NCI-H2227 (cell line): Measurements from ENCODE around the gene PLLP.
"Not testable (repeated sequence)": the region's sequence is repeated elsewhere in the genome, so short reads cannot be mapped to it uniquely, and the experiment has no call there.

Experiments
- DNase-seq: peaks from one replicate; lab custom pipeline; 2025; ENCODE audit not compliant: unreplicated experiment; lab: John Stamatoyannopoulos, UW

The PLLP gene

DNA sequence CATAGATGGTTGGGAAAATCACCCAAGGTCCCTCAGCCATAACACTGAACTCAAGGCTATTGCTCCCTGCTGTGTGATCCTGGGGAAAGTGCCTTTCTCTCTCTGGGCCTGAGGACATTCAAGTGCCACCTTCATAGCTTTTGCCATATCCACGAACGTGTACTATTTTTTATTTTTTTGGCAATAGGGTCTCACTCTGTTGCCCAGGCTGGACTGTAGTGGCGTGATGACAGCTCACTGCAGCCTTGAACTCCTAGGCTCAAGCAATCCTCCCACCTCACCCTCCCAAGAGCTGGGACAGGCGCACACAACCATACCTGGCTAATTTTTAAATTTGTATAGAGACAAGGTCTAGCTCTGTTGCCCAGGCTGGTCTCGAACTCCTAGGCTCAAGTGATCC, 10.6 kb downstream of the PLLP start:
- no peak for DNase-seq

- no peak for DNase-seq
These were observed 11.1 kb downstream of the PLLP start for GRCh38 chr16:57273359-57273758.

GRCh38 chr16:57271867-57272495, 12.5 kb downstream of the PLLP start:
- DNase-seq, result no peak

GRCh38 chr16:57271063-57271345, 13.5 kb downstream of the PLLP start:
- DNase-seq, result no peak

- no peak for DNase-seq
These were observed 14.0 kb downstream of the PLLP start for GRCh38 chr16:57270221-57271062.

DNA sequence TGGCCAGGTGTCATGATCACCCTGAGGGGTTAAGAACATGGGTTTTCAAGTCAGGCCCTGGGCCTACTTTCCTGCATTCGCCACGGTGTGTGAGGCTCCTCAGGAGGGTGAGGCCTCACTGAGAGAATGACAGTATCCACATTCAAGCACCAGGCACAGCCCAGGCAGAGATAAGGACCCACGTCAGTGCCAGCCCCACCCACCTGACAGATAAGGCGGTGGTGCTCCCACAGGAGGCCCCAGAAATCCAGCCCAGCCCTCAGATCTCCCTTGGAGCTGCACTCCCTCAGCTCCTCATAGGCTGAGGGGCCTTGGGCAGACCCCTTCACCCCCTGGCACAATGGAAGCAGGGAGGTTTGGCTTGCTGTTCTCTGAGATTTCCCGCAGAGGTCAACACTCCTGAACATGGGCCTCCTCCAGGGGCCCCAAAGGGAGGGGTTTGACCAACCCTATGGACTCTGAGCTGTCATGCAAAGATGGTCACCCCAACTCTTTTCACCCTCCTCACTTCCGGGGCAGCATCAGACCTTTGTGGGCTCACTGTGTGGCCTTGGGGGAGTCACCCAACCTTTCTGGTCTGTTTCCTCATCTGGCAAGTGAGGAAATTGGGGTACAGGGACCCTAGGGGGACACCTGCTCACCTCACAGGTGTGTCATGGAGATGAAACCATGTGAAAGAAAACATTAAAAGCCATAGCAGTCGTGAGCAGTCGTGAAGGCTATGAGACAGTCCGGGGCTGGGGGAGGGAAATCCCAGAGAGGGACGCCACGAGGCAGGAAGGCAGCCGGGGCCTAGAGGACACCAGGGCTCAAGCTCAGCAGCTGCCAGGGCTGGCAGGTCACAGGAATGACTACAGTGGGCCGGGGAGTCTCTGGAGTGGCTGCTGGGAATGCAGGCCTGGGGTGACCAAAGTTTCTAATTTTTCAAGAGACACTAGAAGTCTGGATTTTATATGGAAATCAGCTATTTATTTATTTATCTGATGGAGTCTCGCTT, 15.4 kb downstream of the PLLP start:
- no peak for DNase-seq

GRCh38 chr16:57267343-57267742, 17.1 kb downstream of the PLLP start:
- not testable (repeated sequence) for DNase-seq

DNA sequence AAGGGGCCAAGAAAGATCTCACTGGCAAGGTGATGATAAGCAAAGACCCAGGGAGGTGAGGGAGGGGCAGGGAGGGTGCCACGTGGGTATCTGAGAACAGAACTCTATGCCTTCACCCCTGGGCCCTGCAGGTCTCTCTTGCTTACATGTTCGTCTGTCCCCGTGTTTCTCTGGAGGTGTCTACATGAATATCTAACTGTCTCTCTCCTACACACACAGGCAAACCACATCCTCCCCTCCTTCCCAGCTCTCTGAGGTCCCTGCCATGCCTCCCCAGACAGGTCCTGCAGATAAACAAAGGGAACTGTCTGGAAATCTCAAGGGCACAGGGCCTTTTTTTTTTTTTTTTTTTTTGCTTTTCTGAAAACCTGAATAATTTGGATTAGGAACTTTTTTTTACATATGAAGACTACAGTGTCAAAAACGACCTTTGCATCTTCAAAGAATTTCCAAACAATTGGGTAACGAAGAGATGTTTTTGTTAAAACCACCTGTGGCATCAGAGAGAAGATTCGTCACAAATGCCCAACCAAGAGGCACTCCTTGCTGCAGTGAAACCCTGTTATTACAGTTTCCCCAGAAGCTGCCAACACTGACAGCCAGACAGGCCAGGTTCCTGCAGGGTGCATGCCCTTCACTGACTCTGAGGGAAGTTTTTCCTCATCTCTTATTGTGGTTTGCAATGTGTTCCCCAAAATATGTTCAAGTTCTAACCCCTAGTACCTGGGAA, 17.8 kb downstream of the PLLP start:
- DNase-seq, result no peak

DNA sequence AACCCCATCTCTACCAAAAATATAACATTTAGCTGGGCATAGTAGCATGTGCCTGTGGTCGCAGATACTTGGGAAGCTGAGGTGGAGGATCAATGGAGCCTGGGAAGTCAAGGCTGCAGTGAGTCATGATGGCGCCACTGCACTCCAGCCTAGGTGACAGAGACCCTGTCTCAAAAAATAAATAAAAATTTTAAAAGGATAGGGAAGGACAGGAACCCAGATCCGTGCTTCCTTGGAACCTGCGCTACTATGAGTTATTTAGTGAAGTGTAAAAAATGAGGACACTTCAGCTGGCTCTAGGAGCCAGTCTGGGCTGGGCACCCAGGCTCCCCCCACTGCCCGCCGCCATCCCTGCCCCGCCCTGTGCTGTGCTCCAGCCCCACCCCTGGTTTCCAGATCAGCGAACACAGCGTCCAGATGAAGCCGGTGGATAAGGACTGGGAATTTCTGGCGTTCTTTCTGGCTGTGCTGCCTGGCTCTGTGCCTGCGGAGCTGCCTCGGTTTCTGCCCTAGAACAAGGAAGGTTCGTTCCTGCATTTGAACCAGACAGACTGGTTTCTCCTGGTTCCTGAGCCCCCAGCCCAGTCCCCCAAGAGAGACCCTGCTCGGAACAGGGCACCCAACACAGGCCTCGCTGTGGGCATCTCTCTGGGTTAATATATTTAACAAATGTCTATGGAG, 18.5 kb downstream of the PLLP start:
- peak; percentile 46 for DNase-seq

DNA sequence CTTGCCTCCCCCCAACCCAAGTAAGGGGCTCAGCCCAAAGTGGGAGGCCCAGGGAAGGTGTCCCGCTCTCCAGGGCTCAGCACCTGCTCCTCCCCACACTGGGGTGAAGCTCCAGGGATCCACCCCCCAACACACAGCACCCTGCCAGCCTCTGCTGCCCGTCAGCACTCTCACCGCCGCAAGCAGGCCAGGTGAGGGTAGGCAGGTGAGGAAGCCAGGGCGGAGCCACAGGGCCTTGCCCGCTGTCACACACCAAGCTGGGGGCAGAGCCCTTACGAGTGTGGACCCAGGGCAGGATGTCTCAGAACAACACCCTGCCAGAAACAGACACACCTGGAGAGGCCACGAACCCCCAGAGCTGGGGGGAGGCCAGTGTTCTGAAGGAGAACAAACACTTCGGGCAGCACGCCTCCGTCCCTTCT, 19.5 kb downstream of the PLLP start:
- no peak for DNase-seq

GRCh38 chr16:57264381-57264780, 20.1 kb downstream of the PLLP start:
- no peak for DNase-seq

DNA sequence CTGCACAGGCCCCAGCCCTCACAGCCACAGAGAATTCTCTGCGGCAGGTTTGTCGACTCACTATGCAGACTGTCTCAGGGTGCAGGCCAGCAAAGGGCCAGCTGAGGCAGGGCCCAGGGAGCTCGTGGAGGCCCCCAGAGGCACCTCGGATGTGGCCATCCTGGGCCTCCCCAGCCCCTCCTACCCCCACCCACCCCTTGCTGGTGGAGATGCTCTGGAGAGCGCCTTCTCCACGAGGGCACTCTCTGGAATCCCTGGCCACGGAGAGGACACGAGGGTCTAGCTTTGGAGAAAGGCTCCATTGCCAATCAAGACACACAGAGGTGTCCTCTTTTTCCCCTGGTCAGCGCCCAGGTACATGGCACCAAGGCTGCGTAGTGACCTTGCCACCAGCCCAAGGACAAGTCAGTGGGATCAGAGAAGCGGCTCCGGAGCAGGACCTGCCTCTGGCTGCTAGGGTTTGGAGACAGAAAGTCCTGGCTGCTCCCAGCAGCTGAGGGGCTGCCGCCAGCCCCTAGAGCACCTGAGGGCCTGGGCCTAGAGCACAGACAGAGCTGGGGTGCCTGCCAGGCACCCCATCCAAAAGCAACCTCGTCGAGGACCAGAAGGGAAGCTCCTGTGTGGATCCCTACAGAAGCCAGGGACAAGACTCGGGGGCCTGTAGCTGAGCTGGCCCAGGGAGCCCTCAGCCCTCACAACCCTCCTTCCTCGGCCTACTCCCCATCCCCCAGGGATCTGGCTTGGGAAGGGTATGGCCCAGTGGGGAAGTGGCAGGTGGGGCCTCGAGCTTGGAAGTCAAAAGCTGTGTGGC, 20.7 kb downstream of the PLLP start:
- no peak for DNase-seq

DNA sequence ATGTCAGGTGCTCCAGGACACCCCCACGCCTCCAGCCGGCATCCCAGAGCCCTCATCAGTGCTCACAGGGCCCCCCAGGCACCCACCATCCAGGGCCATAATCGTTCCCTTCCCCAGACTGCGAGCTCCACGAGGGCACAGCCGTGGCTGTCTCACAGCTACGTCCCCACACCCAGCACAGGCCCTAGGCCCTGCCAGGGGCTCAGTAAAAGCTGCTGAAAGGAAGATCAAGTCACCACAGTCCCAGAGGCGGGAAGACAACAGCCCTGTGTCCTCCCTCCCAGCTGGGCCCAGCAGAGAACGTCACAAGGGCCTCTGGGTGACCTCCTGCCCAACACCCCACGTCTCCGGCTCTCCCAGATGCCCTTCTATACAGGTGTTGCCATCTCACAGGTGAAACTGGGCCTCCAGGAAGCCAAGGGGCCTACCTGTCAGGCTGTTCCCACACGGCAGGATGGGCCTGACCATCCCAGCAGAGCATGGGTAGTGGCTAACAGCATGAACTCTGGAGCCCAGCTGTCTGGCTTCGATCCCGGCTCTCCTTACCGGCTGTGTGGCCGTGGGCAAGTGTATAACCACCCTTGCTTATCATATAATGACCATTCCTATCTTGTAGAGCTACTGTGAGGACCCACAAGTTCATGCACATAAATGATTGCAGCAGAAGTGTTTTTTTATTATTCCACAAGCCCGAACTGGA, 21.5 kb downstream of the PLLP start:
- no peak for DNase-seq

DNA sequence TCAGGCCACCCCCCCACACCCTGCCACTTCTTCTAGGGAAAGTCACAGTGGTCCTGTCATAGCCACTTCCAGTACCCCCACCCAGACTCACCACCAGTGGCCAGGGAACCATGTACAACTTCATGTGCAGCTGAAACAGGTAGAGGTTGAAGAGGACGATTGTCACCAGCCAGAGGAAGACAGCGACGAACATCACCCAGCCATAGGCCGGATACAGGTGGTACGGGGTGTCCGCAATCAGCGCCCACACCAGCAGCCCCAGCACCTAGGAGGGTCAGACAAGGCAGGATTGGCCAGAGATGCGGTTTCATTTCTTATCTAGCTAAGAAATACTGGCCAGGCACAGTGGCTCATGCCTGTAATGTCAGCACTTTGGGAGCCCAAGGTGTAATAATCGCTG, 22.7 kb downstream of the PLLP start:
- no peak for DNase-seq

- DNase-seq, result no peak
These were observed 24.1 kb downstream of the PLLP start for GRCh38 chr16:57260294-57260929.

- no peak for DNase-seq
These were observed 25.5 kb downstream of the PLLP start for GRCh38 chr16:57258910-57259475.

DNA sequence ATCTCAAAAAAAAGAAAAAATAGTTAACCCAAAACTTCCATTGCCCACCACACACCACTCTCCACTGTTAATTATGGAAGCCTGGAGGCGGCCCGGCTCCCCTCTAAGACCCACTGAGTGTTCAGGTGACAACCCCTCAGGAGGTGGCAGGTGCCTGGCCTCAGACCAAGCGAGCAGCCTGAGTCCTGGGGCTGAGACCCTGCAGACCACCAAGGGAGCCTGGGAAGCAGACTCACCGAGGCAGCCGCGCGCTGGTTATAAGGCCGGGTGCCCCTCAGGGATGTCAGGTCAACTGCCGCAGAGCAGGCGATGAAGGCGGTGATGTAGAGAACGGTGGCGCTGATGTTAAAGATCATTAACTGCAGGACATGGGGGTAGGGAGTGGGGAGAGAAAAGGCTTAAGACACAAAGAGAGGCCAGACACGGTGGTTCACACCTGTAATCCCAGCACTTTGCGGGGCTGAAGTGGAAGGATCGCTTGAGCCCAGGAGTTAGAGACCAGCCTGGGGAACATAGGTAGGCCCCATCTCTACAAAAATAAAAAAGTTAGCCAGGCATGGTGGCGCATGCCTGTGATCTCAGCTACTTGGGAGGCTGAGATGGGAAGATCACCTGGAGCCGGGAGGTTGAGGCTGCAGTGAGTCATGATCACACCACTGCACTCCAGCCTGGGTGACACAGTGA, 26.1 kb downstream of the PLLP start:
- no peak for DNase-seq
